HepG2 (cell line): ENCODE data around the gene SCFD1. TPM values are rescaled to one million over a fixed set of nuclear protein-coding genes. Genes with fewer than 3 reads are reported as not detected.

Experiments
- GTF3A ChIP-seq: sonication (generic); formaldehyde crosslinking; conservative IDR thresholded peaks from 2 replicates; pipeline ENCODE4 v1.4.0; 2020; ENCODE audit warnings: mild to moderate bottlenecking, missing genetic modification reagents
- HCFC1 ChIP-seq: fragments of 150-350 bp; IDR thresholded peaks from 2 replicates; pipeline ENCODE4 v1.6.1; 2014; ENCODE audit warnings: low read depth, low read length
- HIVEP1 ChIP-seq: sonication (generic); formaldehyde crosslinking; IDR thresholded peaks from 2 replicates; pipeline ENCODE4 v1.4.0; 2020; ENCODE audit warnings: mild to moderate bottlenecking, missing genetic modification reagents
- MAFK ChIP-seq, 2 experiments: IDR thresholded peaks in 1 of 2; conservative IDR thresholded peaks in 1 of 2; 2 replicates each; pipeline ENCODE4 v1.6.1; 2011; ENCODE audit warnings: improper control_type of control experiment in 2 of 2, low read length in 2 of 2
- PRMT3 ChIP-seq: sonication (generic); formaldehyde crosslinking; IDR thresholded peaks from 2 replicates; pipeline ENCODE4 v1.8.1; 2022; ENCODE audit warnings: low read depth, mild to moderate bottlenecking, moderate library complexity, missing genetic modification reagents, borderline replicate concordance
- RBM22 ChIP-seq: fragments of 200-400 bp; formaldehyde crosslinking; optimal IDR thresholded peaks from 2 replicates; pipeline ENCODE3; 2017; ENCODE audit warnings: mild to moderate bottlenecking, low read length, moderate library complexity
- ZNF34 ChIP-seq: sonication (generic); formaldehyde crosslinking; IDR thresholded peaks from 2 replicates; pipeline ENCODE4 v1.4.0; 2020; ENCODE audit warnings: mild to moderate bottlenecking, missing genetic modification reagents, borderline replicate concordance
- ZNF343 ChIP-seq: sonication (generic); formaldehyde crosslinking; IDR thresholded peaks from 2 replicates; pipeline ENCODE4 v1.4.0; 2020; ENCODE audit warnings: mild to moderate bottlenecking, missing genetic modification reagents
- ZNF383 ChIP-seq: sonication (generic); formaldehyde crosslinking; IDR thresholded peaks from 2 replicates; pipeline ENCODE4 v1.4.0; 2020; ENCODE audit warnings: missing genetic modification reagents, mild to moderate bottlenecking, borderline replicate concordance
- ZNF510 ChIP-seq: sonication (generic); formaldehyde crosslinking; IDR thresholded peaks from 2 replicates; pipeline ENCODE4 v1.4.0; 2020; ENCODE audit warnings: low read depth, mild to moderate bottlenecking, missing genetic modification reagents
- ZNF549 ChIP-seq: sonication (generic); formaldehyde crosslinking; IDR thresholded peaks from 2 replicates; pipeline ENCODE4 v1.5.0; 2020; ENCODE audit warnings: missing genetic modification reagents
- ZNF567 ChIP-seq: sonication (generic); formaldehyde crosslinking; IDR thresholded peaks from 2 replicates; pipeline ENCODE4 v1.8.1; 2023; ENCODE audit warnings: mild to moderate bottlenecking, missing genetic modification reagents, borderline replicate concordance
- ZNF577 ChIP-seq: sonication (generic); formaldehyde crosslinking; IDR thresholded peaks from 2 replicates; pipeline ENCODE4 v1.4.0; 2020; ENCODE audit warnings: mild to moderate bottlenecking, low read depth, missing genetic modification reagents, borderline replicate concordance
- polyA plus RNA-seq, 8 experiments: library from polyadenylated mRNA; depleted of rRNA in 3 of 8; stranded (reverse) in 7 of 8; unstranded in 1 of 8; fragments of >200 nt; fragmentation: Illumina TruSeq in 4 of 8; extraction: Trizol in 4 of 8; gene quantifications; 2 replicates each; pipeline versions ENCODE4 v1.2.1 to v1.2.3, GENCODE V29; 2011 to 2016; ENCODE audit warnings: low read depth in 4 of 8, missing spikeins in 1 of 8, mixed read lengths in 1 of 8; ENCODE audit not compliant: insufficient read depth in 1 of 8
- total RNA-seq, 5 experiments: library from RNA; depleted of rRNA; stranded (reverse); fragments of >200 nt; fragmentation: Illumina TruSeq; extraction: Trizol; gene quantifications; 2 replicates each; pipeline ENCODE4 v1.2.3, GENCODE V29; 2016; ENCODE audit warnings: low read depth in 1 of 5
- TF ChIP-seq, protein P1 (sequence below): sonication (generic); formaldehyde crosslinking; IDR thresholded peaks from 2 replicates; pipeline ENCODE4 v1.4.0; 2020; ENCODE audit warnings: mild to moderate bottlenecking, low read depth, missing genetic modification reagents
- TF ChIP-seq, protein P2 (sequence below), 2 experiments: sonication (generic) in 1 of 2; formaldehyde crosslinking in 1 of 2; IDR thresholded peaks; 2 replicates each; pipeline versions ENCODE4 v1.4.0 to v1.6.1; 2018 to 2020; ENCODE audit warnings: missing genetic modification reagents in 2 of 2, borderline replicate concordance in 1 of 2, low read depth in 1 of 2, mild to moderate bottlenecking in 1 of 2, missing biosample characterization in 1 of 2

SCFD1 gene
- total and polyA plus RNA-seq, 2 of the 13 experiments (the other 11 are each of a cell fraction or from before 2014, with no cell fraction given): 235 to 256 TPM

DNA sequence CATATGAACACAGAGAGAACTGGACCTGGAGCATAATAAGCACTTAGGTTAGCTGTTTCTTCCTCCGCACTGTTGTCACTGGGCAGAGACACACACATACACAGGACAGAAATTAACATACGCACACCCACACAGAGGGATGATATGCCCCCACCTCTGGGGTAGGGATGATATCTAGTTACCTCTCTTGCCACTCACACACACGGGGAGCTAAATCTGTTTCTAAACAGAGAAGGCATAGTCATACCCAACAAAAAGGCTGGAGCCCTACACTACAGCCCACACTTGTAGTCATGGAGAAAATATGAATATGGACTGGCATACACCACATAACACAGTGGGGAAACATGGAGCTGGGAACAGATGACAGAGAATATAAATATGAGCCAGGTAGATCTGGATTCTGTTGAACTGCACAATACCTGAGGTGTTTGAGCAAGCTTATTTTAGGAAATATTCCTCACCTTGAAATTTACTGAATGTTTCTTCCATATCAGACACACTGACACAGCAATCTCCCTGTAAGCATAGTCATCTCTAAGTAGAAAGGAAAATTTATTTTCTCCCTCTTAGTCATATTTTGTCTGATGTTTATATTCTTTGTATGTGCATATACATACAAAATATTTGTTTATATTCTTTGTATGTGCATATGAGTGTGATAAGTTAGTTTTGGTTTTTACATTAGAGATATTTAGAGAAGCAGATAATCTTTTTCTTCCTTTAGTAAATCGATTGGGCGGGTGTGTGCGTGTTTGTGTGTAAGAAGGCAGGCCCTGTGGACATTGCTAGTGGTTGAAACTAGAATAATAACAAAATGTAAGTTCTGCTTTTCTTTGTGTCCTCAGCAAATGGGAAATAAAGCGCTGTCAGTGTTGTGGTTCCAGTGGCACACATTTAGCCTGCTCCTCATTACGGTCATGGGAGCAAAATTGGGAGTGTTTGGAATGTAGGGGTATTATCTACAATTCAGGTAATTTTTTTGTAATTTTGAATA, 20.9 kb upstream of the SCFD1 start (continued):
- TF ChIP-seq ZNF343: 0 out of 2 replicates have a peak, but pooled peaks have one; percentile 39
- no peak for TF ChIP-seq GTF3A
- no peak for TF ChIP-seq PRMT3 (CRISPR knock-in tag)
- 0 out of 2 replicates have a peak, but pooled peaks have one; percentile 43 for TF ChIP-seq ZNF34 (CRISPR knock-in tag)
- no peak for TF ChIP-seq MAFK (conservative IDR thresholded peaks at IDR 0.05 in 1 of 2, IDR thresholded peaks at IDR 0.05 in 1 of 2; ENCODE audit: low read length in 2 of 2)
- no peak for TF ChIP-seq ZNF567 (CRISPR knock-in tag)
- TF ChIP-seq ZNF577 (CRISPR knock-in tag): 0 out of 2 replicates have a peak, but pooled peaks have one; percentile 30
- TF ChIP-seq, protein P1, sequence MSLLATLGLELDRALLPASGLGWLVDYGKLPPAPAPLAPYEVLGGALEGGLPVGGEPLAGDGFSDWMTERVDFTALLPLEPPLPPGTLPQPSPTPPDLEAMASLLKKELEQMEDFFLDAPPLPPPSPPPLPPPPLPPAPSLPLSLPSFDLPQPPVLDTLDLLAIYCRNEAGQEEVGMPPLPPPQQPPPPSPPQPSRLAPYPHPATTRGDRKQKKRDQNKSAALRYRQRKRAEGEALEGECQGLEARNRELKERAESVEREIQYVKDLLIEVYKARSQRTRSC: 0 out of 2 replicates have a peak, but pooled peaks have one; percentile 29
- TF ChIP-seq, protein P2, sequence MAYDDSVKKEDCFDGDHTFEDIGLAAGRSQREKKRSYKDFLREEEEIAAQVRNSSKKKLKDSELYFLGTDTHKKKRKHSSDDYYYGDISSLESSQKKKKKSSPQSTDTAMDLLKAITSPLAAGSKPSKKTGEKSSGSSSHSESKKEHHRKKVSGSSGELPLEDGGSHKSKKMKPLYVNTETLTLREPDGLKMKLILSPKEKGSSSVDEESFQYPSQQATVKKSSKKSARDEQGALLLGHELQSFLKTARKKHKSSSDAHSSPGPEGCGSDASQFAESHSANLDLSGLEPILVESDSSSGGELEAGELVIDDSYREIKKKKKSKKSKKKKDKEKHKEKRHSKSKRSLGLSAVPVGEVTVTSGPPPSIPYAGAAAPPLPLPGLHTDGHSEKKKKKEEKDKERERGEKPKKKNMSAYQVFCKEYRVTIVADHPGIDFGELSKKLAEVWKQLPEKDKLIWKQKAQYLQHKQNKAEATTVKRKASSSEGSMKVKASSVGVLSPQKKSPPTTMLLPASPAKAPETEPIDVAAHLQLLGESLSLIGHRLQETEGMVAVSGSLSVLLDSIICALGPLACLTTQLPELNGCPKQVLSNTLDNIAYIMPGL (CRISPR knock-in tag; IDR thresholded peaks at IDR 0.05; ENCODE audit: borderline replicate concordance in 1 of 2, low read depth in 1 of 2): 0 out of 4 replicates have a peak, but pooled peaks of 1 of the 2 experiments have one; percentile 20
- peak; percentile 82 for TF ChIP-seq RBM22
- TF ChIP-seq ZNF549: no peak
- TF ChIP-seq ZNF510 (CRISPR knock-in tag): 0 out of 2 replicates have a peak, but pooled peaks have one; percentile 67
- no peak for TF ChIP-seq HIVEP1
- TF ChIP-seq ZNF383 (CRISPR knock-in tag): peak; percentile 69; the same call in 1 of the 2 replicates
- TF ChIP-seq HCFC1: no peak
